ENCODE results near the gene SCYGR1.

GRCh38 chr2:227377467-227378351, 10.0 kb downstream of the SCYGR1 start:
- TF ChIP-seq POLR2AphosphoS5 (IDR thresholded peaks at IDR 0.05; ENCODE audit: low read depth, low read length) = no peak
- TF ChIP-seq POLR2A (IDR thresholded peaks at IDR 0.05; ENCODE audit: low read depth, low read length) = no peak
- TF ChIP-seq SPI1 (IDR thresholded peaks at IDR 0.05; ENCODE audit: low read depth, low read length) = no peak
- TF ChIP-seq POU2F2 (IDR thresholded peaks at IDR 0.05; ENCODE audit: low read depth, low read length) = no peak
